Neural progenitor cell (in vitro differentiated cells): ENCODE results near the gene TBCCD1. TPM values are rescaled to one million over a fixed set of nuclear protein-coding genes. Genes with fewer than 3 reads are reported as not detected.
A peak's percentile ranks its signal among the peaks of the same experiment; 100 is the strongest.

ENCODE experiments used
- DNase-seq: peaks from one replicate; pipeline ENCODE4 v3.0.0-alpha.2; 2016; ENCODE audit warnings: low spot score
- H2AFZ ChIP-seq: fragments of 200-600 bp; sonication (generic); replicated peaks from 2 replicates; pipeline ENCODE4 v1.6.1; 2016; ENCODE audit warnings: antibody characterized with exemption
- H3F3A ChIP-seq: fragments of 200-600 bp; sonication (generic); 2 replicates; pipeline ENCODE4 v1.6.1; 2016; ENCODE audit warnings: antibody characterized with exemption, low read depth
- H3K27ac ChIP-seq: fragments of 200-600 bp; sonication (generic); 2 replicates; pipeline ENCODE4 v1.5.1; 2016; ENCODE audit warnings: mild to moderate bottlenecking
- H3K27me3 ChIP-seq: fragments of 200-600 bp; sonication (generic); 2 replicates; pipeline ENCODE4 v1.6.1; 2016; ENCODE audit warnings: mild to moderate bottlenecking, moderate library complexity
- H3K36me3 ChIP-seq: fragments of 200-600 bp; sonication (generic); 2 replicates; pipeline ENCODE4 v1.5.1; 2016
- H3K4me1 ChIP-seq: fragments of 200-600 bp; sonication (generic); 2 replicates; pipeline ENCODE4 v1.6.1; 2016; ENCODE audit warnings: mixed run types
- H3K4me2 ChIP-seq: fragments of 200-600 bp; sonication (generic); 2 replicates; pipeline ENCODE4 v1.6.1; 2016
- H3K4me3 ChIP-seq: fragments of 200-600 bp; sonication (generic); 2 replicates; pipeline ENCODE4 v1.5.1; 2016
- H3K79me2 ChIP-seq: fragments of 200-600 bp; sonication (generic); 2 replicates; pipeline ENCODE4 v1.6.1; 2016; ENCODE audit warnings: low read depth
- H3K9ac ChIP-seq: fragments of 200-600 bp; sonication (generic); 2 replicates; pipeline ENCODE4 v1.6.1; 2016
- H3K9me3 ChIP-seq: fragments of 200-600 bp; sonication (generic); 2 replicates; pipeline ENCODE4 v1.5.1; 2016; ENCODE audit warnings: low read depth
- H4K20me1 ChIP-seq: fragments of 200-600 bp; sonication (generic); 2 replicates; pipeline ENCODE4 v1.6.1; 2016; ENCODE audit warnings: low read depth
- H3K27ac Mint-ChIP-seq: 3 replicates; pipeline ENCODE4 v1.8.0; 2021; ENCODE audit warnings: mixed read lengths
- H3K27me3 Mint-ChIP-seq: 2 replicates; pipeline ENCODE4 v1.8.0; 2022; ENCODE audit warnings: low read depth, mild to moderate bottlenecking, inconsistent platforms, moderate library complexity, mixed read lengths; ENCODE audit not compliant: insufficient read depth
- H3K36me3 Mint-ChIP-seq: 3 replicates; pipeline ENCODE4 v1.8.0; 2021; ENCODE audit warnings: mixed read lengths
- H3K4me1 Mint-ChIP-seq: 3 replicates; pipeline ENCODE4 v1.8.0; 2021; ENCODE audit warnings: mixed read lengths
- H3K4me3 Mint-ChIP-seq: 3 replicates; pipeline ENCODE4 v1.8.0; 2021; ENCODE audit warnings: mild to moderate bottlenecking, moderate library complexity, mixed read lengths
- H3K9me3 Mint-ChIP-seq: 3 replicates; pipeline ENCODE4 v1.8.0; 2020; ENCODE audit warnings: mixed read lengths
- CTCF ChIP-seq: fragments of 200-600 bp; sonication (generic); IDR thresholded peaks from 2 replicates; pipeline ENCODE4 v1.5.1; 2017; ENCODE audit warnings: antibody characterized with exemption, mild to moderate bottlenecking
- EZH2 ChIP-seq: fragments of 200-600 bp; sonication (generic); IDR thresholded peaks from 2 replicates; pipeline ENCODE4 v1.6.1; 2017; ENCODE audit warnings: antibody characterized with exemption, mild to moderate bottlenecking, moderate library complexity
- EZH2phosphoT487 ChIP-seq: fragments of 200-600 bp; sonication (generic); IDR thresholded peaks from 2 replicates; pipeline ENCODE4 v1.6.1; 2017; ENCODE audit warnings: antibody characterized with exemption
- total RNA-seq: library from RNA; depleted of rRNA; stranded (reverse); fragments of >200 nt; gene quantifications from 2 replicates; pipeline ENCODE4 v1.2.3, GENCODE V29; 2015; ENCODE audit warnings: low replicate concordance

TBCCD1 gene
- total RNA-seq, 1 donor from 2014 or later: 21.1 TPM

- Histone ChIP-seq H3K36me3 (no peaks in the 10 kb centered on the region), H3K4me1 (peaks cover 20% of the 10 kb centered on the region), H2AFZ (no peak overlapping the region), H3K4me2 (no peak overlapping the region), H3F3A (no peaks in the 10 kb centered on the region), H3K27ac (no peak overlapping the region), H3K79me2 (no peaks in the 10 kb centered on the region), H3K4me3 (no peak overlapping the region), H3K9ac (no peak overlapping the region), H4K20me1 (no peaks in the 10 kb centered on the region), H3K9me3 (no peaks in the 10 kb centered on the region), H3K27me3 (no peaks in the 10 kb centered on the region)
- peaks cover 2% of the 10 kb centered on the region for H3K9me3 Mint-ChIP-seq
- H3K4me3 Mint-ChIP-seq: no peak overlapping the region
- H3K4me1 Mint-ChIP-seq: peaks cover 62% of the 10 kb centered on the region
- H3K27ac Mint-ChIP-seq: peak overlapping the region; percentile 30
- no peak for TF ChIP-seq EZH2phosphoT487
- TF ChIP-seq CTCF: no peak
- TF ChIP-seq EZH2: no peak
- peaks cover 25% of the 10 kb centered on the region for H3K27me3 Mint-ChIP-seq
- no peak for DNase-seq
- no peaks in the 10 kb centered on the region for H3K36me3 Mint-ChIP-seq
Measured at GRCh38 chr3:186515125-186515524, 52.0 kb downstream of the TBCCD1 start.

- Histone ChIP-seq H3K9ac (no peak overlapping the region), H3K4me2 (no peak overlapping the region), H3F3A (no peaks in the 10 kb centered on the region), H3K27me3 (no peaks in the 10 kb centered on the region), H3K4me3 (no peak overlapping the region), H4K20me1 (no peaks in the 10 kb centered on the region), H3K27ac (no peak overlapping the region), H3K36me3 (no peaks in the 10 kb centered on the region), H3K79me2 (no peaks in the 10 kb centered on the region), H3K9me3 (no peaks in the 10 kb centered on the region), H3K4me1 (peaks cover 22% of the 10 kb centered on the region), H2AFZ (no peak overlapping the region)
- Mint-ChIP-seq H3K36me3 (no peaks in the 10 kb centered on the region), H3K9me3 (peaks cover 2% of the 10 kb centered on the region), H3K4me3 (no peak overlapping the region), H3K27me3 (peaks cover 25% of the 10 kb centered on the region), H3K27ac (peak overlapping the region; percentile 30), H3K4me1 (peaks cover 63% of the 10 kb centered on the region)
- TF ChIP-seq EZH2: no peak
- TF ChIP-seq CTCF: peak; percentile 48
- no peak for DNase-seq
Measured at GRCh38 chr3:186514296-186515002, 52.7 kb downstream of the TBCCD1 start.

GRCh38 chr3:186513386-186513785, 53.8 kb downstream of the TBCCD1 start:
- Mint-ChIP-seq H3K36me3 (no peaks in the 10 kb centered on the region), H3K4me1 (peaks cover 61% of the 10 kb centered on the region), H3K27ac (no peak overlapping the region), H3K4me3 (no peak overlapping the region), H3K9me3 (peaks cover 2% of the 10 kb centered on the region), H3K27me3 (peaks cover 25% of the 10 kb centered on the region)
- no peak overlapping the region for H2AFZ ChIP-seq
- no peak overlapping the region for H3K27ac ChIP-seq
- no peaks in the 10 kb centered on the region for H4K20me1 ChIP-seq
- H3K9me3 ChIP-seq: no peaks in the 10 kb centered on the region
- H3K9ac ChIP-seq: no peak overlapping the region
- peaks cover 18% of the 10 kb centered on the region for H3K4me1 ChIP-seq
- no peaks in the 10 kb centered on the region for H3F3A ChIP-seq
- no peak for TF ChIP-seq CTCF
- TF ChIP-seq EZH2: no peak
- no peak for TF ChIP-seq EZH2phosphoT487
- no peak for DNase-seq
- H3K4me2 ChIP-seq: no peak overlapping the region
- no peaks in the 10 kb centered on the region for H3K79me2 ChIP-seq
- no peaks in the 10 kb centered on the region for H3K27me3 ChIP-seq
- H3K4me3 ChIP-seq: no peak overlapping the region
- H3K36me3 ChIP-seq: no peaks in the 10 kb centered on the region
